ENCODE data around the gene PLPP4.

DNA sequence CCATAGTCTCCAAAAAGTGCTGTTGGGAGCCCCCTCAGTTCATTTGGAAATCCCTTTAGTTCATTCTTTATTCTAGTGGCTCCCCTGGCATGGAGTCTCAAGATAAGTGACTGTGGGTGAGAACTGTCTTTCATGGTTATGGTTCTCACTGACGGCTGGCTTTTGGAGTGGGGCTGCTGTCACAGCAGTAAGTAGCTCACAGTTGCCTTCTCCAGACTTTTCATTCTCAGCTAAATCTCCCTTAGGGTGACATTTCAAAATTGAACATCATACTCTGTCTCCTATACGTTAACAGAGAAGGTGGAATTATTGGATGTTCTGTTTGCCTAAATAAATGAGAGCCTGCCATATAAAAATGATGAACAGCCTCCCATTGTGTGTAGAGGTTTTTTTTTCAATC is 58.7 kb downstream of the PLPP4 start:
- TF ChIP-seq POLR2AphosphoS5 (IDR thresholded peaks at IDR 0.05) (no peak), POLR2A (IDR thresholded peaks at IDR 0.05) (no peak)
